Fibroblast of villous mesenchyme (primary cell): Measurements from ENCODE around the gene PTPRM. TPM values are rescaled to one million over a fixed set of nuclear protein-coding genes. Genes with fewer than 3 reads are reported as not detected.

Experiments
- DNase-seq: peaks from one replicate; pipeline ENCODE4 v3.0.0-alpha.2; 2010; ENCODE audit warnings: low read depth
- H3K4me3 ChIP-seq: 2 replicates; pipeline ENCODE4 v1.5.1; 2011; ENCODE audit warnings: low read depth, mild to moderate bottlenecking, low read length
- CTCF ChIP-seq: IDR thresholded peaks from 2 replicates; pipeline ENCODE4 v1.5.1; 2012; ENCODE audit warnings: low read depth, mild to moderate bottlenecking, low read length; ENCODE audit not compliant: insufficient read depth
- total RNA-seq: library from RNA; depleted of rRNA; stranded (reverse); fragments of >200 nt; gene quantifications from 2 replicates; pipeline ENCODE4 v1.2.3, GENCODE V29; 2012

The PTPRM gene
- total RNA-seq, 1 donor = 56.1 TPM

GRCh38 chr18:8011361-8011760, 444.2 kb downstream of the PTPRM start:
- H3K4me3 ChIP-seq = no peak overlapping the region
- DNase-seq = no peak
- TF ChIP-seq CTCF = no peak

- no peak for TF ChIP-seq CTCF
- no peak overlapping the region for H3K4me3 ChIP-seq
- no peak for DNase-seq
Measured at GRCh38 chr18:8011906-8012305, 444.8 kb downstream of the PTPRM start.

- DNase-seq = no peak
- H3K4me3 ChIP-seq = no peak overlapping the region
- TF ChIP-seq CTCF = no peak
Measured at GRCh38 chr18:8018701-8019331, 451.7 kb downstream of the PTPRM start.

- H3K4me3 ChIP-seq = no peak overlapping the region
- TF ChIP-seq CTCF = no peak
- DNase-seq = no peak
Measured at GRCh38 chr18:8019600-8019999, 452.5 kb downstream of the PTPRM start.

GRCh38 chr18:8020132-8020846, 453.2 kb downstream of the PTPRM start:
- TF ChIP-seq CTCF = no peak
- no peak overlapping the region for H3K4me3 ChIP-seq
- DNase-seq = peak; percentile 9

GRCh38 chr18:8029061-8029460, 461.9 kb downstream of the PTPRM start:
- no peak overlapping the region for H3K4me3 ChIP-seq
- no peak for TF ChIP-seq CTCF
- no peak for DNase-seq
